Uterus (tissue), 4 donors: ENCODE measurements around the gene SLC22A5. TPM values are rescaled to one million over a fixed set of nuclear protein-coding genes. Genes with fewer than 3 reads are reported as not detected.
"Not testable (repeated sequence)": the region's sequence is repeated elsewhere in the genome, so short reads cannot be mapped to it uniquely, and the experiment has no call there.

Experiments
- DNase-seq, 2 donors: peaks; one replicate each; pipeline ENCODE4 v3.0.0-alpha.2; 2019 to 2020
- H3K27ac ChIP-seq, 2 donors: fragments of 200-600 bp; sonication (generic); 1 replicate in 1 of 2; 2 replicates in 1 of 2; pipeline ENCODE4 v1.5.1; 2016 to 2018
- H3K27me3 ChIP-seq, 2 donors: fragments of 200-600 bp; sonication (generic); one replicate each; pipeline ENCODE4 v1.5.1; 2018 to 2019; ENCODE audit warnings: control low read depth in 1 of 2
- H3K36me3 ChIP-seq, 2 donors: fragments of 200-600 bp; sonication (generic); one replicate each; pipeline ENCODE4 v1.5.1; 2019; ENCODE audit warnings: control low read depth in 1 of 2
- H3K4me1 ChIP-seq, 2 donors: fragments of 200-600 bp; sonication (generic); one replicate each; pipeline ENCODE4 v1.5.1; 2018 to 2019; ENCODE audit warnings: control low read depth in 1 of 2
- H3K4me3 ChIP-seq, 2 donors: fragments of 200-600 bp; sonication (generic); 1 replicate in 1 of 2; 2 replicates in 1 of 2; pipeline ENCODE4 v1.5.1; 2018 to 2019; ENCODE audit warnings: mild to moderate bottlenecking in 1 of 2
- H3K9me3 ChIP-seq, 2 donors: fragments of 200-600 bp; sonication (generic); one replicate each; pipeline ENCODE4 v1.5.1; 2019; ENCODE audit warnings: control low read depth in 1 of 2
- CTCF ChIP-seq, 4 experiments: fragments of 200-600 bp in 2 of 4; fragments of 450-650 bp in 2 of 4; sonication (generic) in 2 of 4; IDR thresholded peaks; one replicate each; pipeline ENCODE4 v1.5.1; 2016 to 2019; ENCODE audit warnings: antibody characterized with exemption in 4 of 4, mild to moderate bottlenecking in 2 of 4, moderate library complexity in 1 of 4
- POLR2A ChIP-seq, 2 donors: fragments of 450-650 bp; IDR thresholded peaks; one replicate each; pipeline ENCODE4 v1.6.1; 2016; ENCODE audit warnings: antibody characterized with exemption in 2 of 2, mild to moderate bottlenecking in 1 of 2, moderate library complexity in 1 of 2
- intact Hi-C: fragments of 100-400 bp; cut with DNase I; formaldehyde crosslinking; loops from one replicate; pipeline ENCODE4 v1.15.1; 2023; ENCODE audit warnings: low total_unique reads
- total RNA-seq, 4 donors: library from RNA; depleted of rRNA in 3 of 4; stranded (reverse); fragments of >200 nt in 3 of 4; gene quantifications; one replicate each; pipeline versions ENCODE4 v1.1.0 to v1.2.4, GENCODE V29; 2014 to 2023
- donor health status: DM: yes; HTN: yes; CAD: no.

Gene SLC22A5
- total RNA-seq, 4 donors from 2014 or later = 2.0 to 18.9 (median 10.0) TPM

DNA sequence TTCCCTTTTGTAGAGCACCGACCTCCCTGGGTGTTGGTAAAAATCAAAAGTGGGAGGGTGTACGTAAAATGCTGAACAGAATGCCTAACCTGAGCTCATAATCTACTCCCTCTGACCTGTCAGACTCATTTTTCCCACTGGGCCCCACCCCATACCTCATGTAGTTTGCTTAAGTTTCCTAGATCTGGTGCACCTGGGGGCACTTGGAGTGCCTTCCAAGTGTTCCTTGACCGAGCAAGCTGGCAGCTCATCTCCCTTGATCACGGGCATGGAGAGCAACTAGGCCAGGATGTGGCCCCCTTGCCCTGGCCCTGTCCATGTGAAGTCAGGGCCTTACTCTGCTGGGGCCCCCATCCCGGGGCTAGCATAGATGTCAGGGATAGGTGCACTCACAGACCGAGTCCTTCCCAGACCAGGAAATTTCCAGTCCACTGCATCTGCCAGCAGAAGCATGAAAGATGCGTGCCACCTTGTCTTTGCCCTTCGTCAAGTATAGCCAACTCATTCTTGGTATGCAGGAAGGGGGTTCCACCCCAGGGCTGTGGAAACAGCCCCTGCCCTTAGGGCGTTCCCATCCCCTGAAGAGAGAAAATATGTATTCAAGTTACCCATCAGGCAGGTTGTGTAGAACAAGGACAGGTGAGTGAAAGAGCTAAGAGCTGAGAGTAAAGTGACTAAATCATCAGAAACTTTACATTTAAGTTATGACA, 41.9 kb downstream of the SLC22A5 start:
- H3K9me3 ChIP-seq = no peaks in the 10 kb centered on the region
- intact Hi-C loops = no loop called here
- TF ChIP-seq POLR2A (IDR thresholded peaks at IDR 0.05) (no peak), CTCF (IDR thresholded peaks at IDR 0.05) (no peak)
- peak in 1 of 2 donors; percentile 39 for DNase-seq
- H3K36me3 ChIP-seq = no peaks in the 10 kb centered on the region
- H3K27ac ChIP-seq = peak overlapping the region; percentile 94 to 96
- no peaks in the 10 kb centered on the region for H3K4me1 ChIP-seq
- H3K4me3 ChIP-seq = peak overlapping the region; percentile 60 to 65
- H3K27me3 ChIP-seq = no peaks in the 10 kb centered on the region

GRCh38 chr5:132413567-132413966, 44.1 kb downstream of the SLC22A5 start:
- Histone ChIP-seq H3K9me3 (no peaks in the 10 kb centered on the region), H3K27me3 (no peaks in the 10 kb centered on the region), H3K36me3 (no peaks in the 10 kb centered on the region), H3K4me1 (peaks cover 0 to 5% of the 10 kb centered on the region in 2 donors), H3K27ac (peak overlapping the region; percentile 94 to 96), H3K4me3 (no peak overlapping the region)
- TF ChIP-seq POLR2A (IDR thresholded peaks at IDR 0.05) = no peak
- TF ChIP-seq CTCF (IDR thresholded peaks at IDR 0.05) = no peak
- intact Hi-C loops = no loop called here
- DNase-seq = no peak

- H3K4me1 ChIP-seq = peaks cover 5 to 7% of the 10 kb centered on the region in 2 donors
- H3K27ac ChIP-seq = peak overlapping the region; percentile 50 to 94
- DNase-seq = no peak
- TF ChIP-seq CTCF (IDR thresholded peaks at IDR 0.05) = no peak
- no peak for TF ChIP-seq POLR2A (IDR thresholded peaks at IDR 0.05)
- H3K27me3 ChIP-seq = no peaks in the 10 kb centered on the region
- no peak overlapping the region for H3K4me3 ChIP-seq
- H3K36me3 ChIP-seq = no peaks in the 10 kb centered on the region
- H3K9me3 ChIP-seq = no peaks in the 10 kb centered on the region
- intact Hi-C loops = no loop called here
Measured at GRCh38 chr5:132414634-132415378, 45.3 kb downstream of the SLC22A5 start.

DNA sequence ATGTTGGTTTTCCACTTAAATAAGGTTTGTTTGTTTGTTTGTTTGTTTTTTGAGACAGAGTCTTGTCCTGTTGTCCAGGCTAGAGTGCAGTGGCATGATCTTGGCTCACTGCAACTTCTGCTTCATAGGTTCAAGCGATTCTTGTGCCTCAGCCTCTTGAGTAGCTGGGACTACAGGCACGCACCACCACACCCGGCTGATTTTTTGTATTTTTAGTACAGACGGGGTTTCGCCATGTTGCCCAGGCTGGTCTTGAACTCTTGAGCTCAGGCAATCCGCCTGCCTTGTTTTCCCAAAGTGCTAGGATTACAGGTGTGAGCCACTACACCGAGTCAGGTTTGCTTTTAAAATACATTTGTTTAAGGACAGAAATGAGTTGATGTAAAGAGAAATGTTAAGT, 46.0 kb downstream of the SLC22A5 start:
- H3K27me3 ChIP-seq, DNase-seq, H3K36me3 ChIP-seq, intact Hi-C loops, H3K9me3 ChIP-seq, H3K4me3 ChIP-seq: not testable (repeated sequence)
- Histone ChIP-seq H3K4me1 (peaks cover 5 to 12% of the 10 kb centered on the region in 2 donors), H3K27ac (peak overlapping the region; percentile 50 to 94)

DNA sequence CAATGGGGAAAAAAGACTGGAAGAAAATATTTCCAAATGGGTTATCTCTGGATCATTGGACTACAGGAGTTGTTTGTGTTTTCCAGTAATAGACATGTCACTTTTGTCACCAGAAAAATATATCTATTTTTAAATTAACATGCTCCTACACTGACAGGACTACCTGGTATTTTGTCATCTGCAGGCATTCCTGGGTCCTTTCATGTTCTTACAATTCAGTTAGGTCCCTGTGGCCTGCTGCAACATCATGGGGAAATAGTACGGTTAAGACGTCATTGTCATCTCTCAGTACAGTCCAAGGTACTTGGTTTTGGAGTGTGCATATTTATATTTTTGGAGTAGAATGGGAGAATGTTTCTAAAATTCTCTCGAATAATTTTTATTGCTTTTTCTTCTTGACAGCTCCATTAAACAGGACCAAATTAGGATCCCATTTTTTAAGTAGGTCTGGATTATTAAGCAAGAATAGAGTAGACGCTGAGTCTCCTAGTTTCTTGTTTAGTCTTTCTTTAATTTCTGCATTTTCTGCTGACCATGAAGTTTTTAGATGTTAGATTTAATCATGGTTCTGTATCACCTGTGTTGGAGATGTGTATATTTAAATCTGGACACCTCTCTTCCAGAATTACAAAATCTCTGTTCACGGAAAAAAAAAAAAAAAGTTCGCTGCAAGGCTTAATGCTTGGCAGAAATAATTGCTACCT, 46.9 kb downstream of the SLC22A5 start:
- intact Hi-C loops = no loop called here
- H3K4me3 ChIP-seq = no peak overlapping the region
- peak overlapping the region; percentile 57 to 94 for H3K27ac ChIP-seq
- TF ChIP-seq CTCF (IDR thresholded peaks at IDR 0.05) = no peak
- TF ChIP-seq POLR2A (IDR thresholded peaks at IDR 0.05) = no peak
- DNase-seq = no peak
- H3K4me1 ChIP-seq = peaks cover 5 to 12% of the 10 kb centered on the region in 2 donors
- H3K27me3 ChIP-seq = no peaks in the 10 kb centered on the region
- no peaks in the 10 kb centered on the region for H3K36me3 ChIP-seq
- H3K9me3 ChIP-seq = no peaks in the 10 kb centered on the region
